Effector CD8-positive, alpha-beta T cell (primary cell): ENCODE measurements around the gene FGR.

Experiments
- DNase-seq: peaks from one replicate; lab custom pipeline; 2025; lab: John Stamatoyannopoulos, UW

Gene FGR

DNA sequence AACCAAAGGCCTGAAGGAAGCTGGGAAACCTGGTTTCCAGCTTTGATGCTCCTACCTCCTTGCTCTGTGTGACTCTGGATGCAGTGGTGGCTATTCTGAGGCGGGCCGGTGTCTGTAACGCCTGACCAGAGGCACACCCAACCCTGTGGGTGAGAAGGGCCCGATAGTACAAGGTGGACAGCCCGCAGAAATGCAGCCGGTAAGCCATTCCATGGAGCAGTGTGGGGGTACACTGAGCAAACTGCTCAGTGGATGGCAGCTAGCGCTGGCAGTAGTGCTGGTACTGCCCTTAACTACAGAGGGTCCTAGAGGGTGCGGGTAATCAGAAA lies 67.0 kb downstream of the FGR start:
- DNase-seq = no peak

DNA sequence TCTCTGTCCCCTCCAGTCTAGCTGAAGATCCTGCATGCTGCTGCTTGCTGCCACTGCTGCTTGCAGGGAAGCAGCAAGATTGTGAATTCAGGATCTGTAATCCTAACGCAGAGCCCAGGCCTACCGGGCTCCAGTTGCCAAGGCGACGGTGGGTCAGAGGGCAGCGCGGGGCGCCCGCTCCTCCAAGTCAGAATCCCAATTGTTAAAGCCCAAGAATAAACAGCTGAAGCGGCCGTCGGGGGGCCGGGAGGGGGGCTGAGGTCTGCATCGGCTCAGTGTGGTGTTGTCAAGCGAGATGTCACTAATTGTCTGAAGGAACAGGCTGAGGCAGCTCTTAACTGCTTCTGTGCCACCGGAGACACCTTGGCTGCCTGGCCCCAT lies 67.8 kb downstream of the FGR start:
- no peak for DNase-seq

DNA sequence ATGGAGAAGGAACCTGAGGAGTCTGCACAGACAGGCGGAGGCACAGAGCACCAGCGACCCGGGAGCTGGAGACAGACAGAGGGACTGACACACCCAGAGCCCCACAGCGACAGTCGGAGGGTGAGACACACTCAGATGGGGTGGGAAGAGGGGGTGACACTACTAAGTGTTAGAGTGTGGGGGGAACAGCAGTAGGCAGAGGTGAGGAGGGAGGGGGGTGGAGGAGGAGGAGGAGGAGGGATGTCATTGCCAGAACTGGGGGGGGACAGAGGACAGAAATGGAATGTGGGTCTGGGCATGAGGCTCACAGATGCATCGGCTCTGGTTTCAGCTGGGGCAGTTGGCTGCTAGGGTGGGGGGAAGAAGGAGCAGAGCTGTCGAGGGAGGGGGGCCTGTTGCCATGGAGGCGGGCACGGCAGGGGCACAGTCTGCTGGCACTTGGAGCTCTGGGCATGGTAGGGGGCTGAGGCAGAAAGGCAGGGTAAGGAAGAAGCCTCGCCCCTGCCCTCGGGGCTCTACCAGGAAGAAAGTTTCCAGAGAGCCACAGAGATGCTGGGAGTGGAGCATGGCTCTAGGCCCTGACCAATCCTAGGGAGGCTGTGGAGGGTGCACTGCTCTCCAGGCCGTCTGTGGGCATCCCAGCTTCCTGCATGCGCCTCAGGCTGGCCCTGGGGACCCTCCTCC lies 68.4 kb downstream of the FGR start:
- no peak for DNase-seq

DNA sequence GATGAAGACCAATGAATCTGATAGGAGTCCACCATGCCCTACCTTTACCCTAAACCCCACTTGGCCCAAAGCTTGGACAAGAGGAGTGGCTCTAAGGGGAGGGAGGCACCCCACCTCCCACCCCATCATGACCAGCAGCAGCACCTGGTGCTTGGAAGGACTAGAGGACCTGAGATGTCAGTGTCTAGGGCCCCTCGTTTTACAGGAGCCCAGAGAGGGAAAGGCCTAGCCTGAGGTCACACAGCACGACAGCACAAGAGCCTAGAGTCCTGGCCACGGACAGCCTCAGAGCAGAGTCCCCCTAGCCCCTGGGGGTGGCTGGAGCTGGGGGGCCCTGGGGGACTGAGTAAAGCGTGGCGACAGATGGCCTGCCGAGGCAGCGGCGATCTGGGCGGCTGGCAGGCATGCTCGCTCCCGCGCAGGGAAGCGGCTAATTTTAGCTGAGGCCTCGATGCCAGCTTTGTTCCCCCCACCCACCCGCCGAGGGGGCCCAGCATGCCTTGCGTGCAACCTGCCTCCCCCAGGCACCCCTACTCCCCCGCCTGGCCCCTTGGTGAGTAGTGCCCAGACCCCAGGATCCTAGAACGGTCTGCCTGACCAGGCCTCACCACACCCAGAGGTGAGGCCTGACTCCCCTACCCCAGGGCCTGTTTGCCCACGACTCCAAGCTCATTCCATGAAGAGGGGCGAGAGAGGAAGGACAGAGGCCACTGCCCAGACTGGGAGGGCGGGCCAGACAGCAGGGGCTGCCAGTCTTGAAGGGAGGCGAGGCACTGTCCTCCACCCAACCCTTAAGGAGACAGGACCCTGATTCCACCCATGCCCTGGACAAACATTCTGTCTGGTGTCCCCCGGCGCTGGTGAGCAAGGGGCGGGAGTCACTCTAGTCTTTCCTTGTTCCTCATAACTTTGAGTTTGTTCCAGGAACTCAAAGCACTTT lies 70.0 kb downstream of the FGR start:
- DNase-seq = no peak

DNA sequence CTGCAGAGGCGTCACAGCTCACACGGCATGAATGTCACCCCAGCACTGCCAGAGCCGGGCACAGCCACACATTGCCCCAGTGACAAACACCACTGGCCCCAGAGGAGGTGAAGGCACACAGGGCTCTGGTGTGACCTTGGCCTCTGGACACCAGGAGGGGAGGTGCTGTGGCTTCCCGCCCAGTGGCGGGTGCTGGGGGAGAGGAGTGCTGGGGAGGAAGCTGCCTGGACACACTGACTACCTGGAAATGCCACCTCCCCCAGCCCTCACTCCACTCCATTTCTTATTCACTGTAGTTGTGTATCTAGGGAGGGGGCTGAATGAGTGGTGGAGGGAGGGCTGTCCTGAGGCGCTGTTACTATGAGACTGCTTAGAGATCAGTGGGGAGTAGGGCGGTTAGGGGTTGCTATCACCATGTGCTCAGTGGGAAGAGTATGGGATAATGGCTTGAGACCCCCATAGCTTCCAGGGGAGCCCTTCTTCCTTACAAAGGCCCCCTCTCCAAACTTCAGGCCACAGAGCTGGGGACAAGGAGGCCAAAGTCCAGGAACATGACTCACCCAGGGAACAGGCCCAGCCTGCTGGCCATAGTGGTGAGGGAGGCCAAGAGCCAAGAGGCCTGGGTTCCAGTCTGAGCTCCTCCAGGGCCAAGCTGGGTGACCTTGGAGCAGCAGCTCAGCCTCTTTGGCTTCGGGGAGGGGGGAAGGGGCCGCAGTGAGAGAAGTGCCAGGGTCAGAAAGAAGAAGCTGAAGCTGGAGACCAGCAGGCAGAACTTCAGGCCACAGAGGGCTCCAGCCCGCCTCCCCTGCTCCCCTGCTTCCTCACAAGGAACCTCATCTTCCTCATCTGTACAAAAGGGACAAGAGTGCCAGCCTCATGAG lies 71.2 kb downstream of the FGR start:
- no peak for DNase-seq

DNA sequence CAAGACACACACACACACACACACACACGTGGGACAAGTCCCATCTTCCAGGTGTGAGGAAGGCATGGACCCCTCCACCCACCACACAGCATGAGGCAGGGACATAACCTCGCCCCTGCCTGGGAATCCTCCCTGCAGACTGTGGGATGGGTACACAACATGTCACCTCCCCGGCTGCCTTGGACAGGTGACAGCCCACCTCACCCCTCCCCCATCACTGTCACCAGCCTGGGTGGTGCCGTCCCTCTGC lies 71.7 kb downstream of the FGR start:
- DNase-seq = no peak

DNA sequence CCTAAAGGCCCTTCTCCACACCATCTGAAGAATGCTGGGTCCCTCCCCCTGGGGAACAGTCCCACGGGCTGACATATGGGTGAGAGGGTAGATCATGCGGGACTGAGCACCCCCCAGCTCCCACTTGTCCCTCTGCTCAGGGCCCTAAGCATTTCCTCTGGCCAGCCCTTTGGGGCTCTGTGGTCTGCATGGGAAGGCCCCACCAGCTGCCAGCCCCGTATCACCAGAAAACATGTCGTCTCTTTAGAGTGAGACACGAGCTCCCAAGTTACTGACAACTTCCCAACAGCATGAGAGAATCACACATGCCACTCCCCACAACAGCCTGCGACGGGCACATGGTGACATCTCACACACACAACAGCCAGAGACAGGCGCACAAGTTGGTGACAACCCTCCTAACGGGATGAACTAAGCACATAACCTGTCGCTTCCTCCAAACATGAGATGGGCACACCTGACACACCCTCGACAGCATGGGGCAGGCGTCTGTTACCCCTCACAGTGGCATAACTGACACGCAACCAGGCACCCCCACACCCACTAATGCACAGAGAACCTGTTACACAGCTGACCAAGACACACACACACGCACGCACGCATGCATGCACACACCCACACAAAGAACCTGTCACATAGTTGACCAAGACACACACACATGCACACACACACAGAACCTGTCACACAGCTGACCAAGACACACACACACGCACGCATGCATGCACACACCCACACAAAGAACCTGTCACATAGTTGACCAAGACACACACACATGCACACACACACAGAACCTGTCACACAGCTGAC lies 72.2 kb downstream of the FGR start:
- DNase-seq = no peak
